HG02885 (cell line): ENCODE results near the gene KRT25.

Source experiments
- ATAC-seq: cut with Tn5 transposase; IDR thresholded peaks from one replicate; pipeline ENCODE4 v1.9.1; 2021; ENCODE audit warnings: mild to moderate bottlenecking; ENCODE audit not compliant: unreplicated experiment, poor library complexity

KRT25 gene

GRCh38 chr17:40699853-40700252 is 55.3 kb downstream of the KRT25 start:
- ATAC-seq: no peak

- ATAC-seq: no peak
Observed at GRCh38 chr17:40699371-40699770, 55.8 kb downstream of the KRT25 start.
